DMS53 treated with DMSO at 0.1 percent for 48 hours (cell line): ENCODE data around the gene ASF1A.

Experiments used
- DNase-seq: peaks from one replicate; lab custom pipeline; 2025; ENCODE audit not compliant: unreplicated experiment; lab: John Stamatoyannopoulos, UW

ASF1A gene

DNA sequence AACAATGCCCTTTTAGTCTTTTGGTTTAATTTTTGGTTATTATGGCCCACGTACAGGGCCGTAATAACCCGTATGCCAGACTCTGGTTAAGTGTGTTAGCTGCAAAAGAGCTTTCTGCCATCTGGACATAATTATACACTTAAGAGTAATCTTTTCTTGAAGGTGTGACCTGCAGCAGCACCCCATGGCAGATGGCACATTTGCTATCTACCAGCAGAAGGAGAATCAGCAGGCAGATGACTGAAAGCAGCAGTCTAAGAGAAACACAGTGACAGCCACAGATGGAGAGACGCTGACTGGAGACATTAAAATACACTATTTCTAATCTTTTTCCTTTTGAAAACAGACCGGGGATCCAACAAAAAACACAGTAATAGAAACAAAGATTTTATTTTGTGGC lies 18.7 kb downstream of the ASF1A start:
- DNase-seq, result no peak

DNA sequence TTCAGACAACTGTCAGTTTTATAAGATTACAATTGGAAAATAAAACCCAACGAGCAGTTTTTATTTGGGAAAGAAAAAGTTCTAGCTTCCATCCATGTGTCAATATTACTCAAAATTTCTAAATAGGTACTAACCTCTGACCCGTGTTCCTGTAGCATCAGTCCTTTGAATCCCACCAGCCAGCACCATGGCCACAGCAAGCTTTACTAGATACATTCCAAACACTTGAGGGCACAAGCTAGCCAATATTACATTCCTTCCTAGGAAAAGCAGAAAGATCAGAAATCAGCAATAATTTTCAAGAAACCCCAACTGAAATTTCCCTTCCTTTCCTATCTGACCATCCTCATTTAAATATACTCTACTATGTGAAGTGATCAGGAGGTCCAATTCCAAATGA lies 19.2 kb downstream of the ASF1A start:
- DNase-seq, result no peak

DNA sequence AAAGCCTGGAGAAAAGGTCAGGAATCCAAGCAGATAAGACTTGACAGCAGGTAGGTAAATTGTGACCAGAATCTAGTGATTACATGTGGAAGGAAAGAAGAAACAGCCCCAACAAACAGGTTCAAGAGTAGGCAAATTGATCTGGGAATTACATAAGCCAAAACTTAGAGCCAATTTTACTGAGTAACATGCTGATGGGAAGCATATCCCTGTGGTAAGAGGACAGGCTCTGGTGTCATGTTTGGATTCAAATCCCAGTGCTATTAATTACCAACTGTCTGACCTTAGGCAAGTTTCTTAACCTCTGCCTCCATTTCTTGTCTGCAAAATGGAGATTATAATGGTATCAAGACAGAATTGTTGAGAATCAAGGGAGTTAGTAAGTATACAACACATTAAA lies 20.6 kb downstream of the ASF1A start:
- no peak for DNase-seq

DNA sequence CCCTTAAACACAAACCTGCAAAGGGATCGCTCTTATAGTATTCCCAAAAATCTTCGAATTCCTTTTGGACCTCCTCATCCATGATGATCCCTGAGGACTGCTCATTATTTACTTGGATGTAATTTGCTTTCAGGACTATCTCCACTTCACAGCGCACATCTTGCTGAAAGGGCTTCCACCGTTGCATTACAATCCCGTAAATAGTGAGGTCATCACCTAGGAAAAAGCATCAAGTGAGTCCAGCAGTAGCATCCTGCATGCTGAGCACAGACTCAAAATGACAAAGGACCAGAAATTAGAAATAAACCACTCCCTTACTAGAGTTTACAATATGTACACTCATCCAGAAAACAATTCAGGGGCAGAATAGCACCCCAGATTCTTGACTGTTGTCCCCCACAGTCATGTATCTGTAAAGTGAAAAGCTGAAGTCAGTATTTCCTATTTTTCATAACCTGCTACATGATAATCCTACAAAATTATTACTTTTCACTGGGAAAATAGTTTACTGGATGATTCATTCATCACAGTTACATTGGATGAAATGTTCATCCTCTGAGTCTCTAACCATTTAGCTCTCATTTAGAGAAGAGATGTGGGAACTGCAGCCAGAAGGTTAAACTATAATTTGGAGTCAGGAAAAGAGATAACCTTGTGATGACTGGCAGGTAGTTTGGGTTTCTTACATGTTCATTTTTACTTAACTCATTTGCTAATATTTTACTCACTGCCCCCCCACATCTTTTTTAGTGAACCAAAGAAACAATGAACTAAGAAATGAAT lies 23.8 kb downstream of the ASF1A start:
- DNase-seq, result no peak

DNA sequence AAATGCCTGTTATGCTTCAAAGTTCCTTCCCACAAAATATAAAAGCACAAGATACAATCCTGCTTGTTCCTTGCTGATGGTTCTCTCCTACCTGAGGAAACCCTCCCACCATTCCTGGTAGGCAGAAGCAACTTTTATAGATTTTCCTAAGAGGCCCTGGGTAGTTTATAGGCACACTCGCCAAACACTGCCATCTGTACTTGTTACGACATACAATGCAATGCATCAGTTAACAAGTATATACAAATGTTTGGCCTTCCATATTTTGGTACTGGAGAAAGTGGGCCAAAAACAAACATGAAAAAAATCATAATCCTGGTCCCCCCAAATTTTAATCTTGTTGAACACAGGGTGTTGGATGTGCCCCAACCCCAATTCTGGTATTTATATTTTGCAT lies 24.4 kb downstream of the ASF1A start:
- no peak for DNase-seq

DNA sequence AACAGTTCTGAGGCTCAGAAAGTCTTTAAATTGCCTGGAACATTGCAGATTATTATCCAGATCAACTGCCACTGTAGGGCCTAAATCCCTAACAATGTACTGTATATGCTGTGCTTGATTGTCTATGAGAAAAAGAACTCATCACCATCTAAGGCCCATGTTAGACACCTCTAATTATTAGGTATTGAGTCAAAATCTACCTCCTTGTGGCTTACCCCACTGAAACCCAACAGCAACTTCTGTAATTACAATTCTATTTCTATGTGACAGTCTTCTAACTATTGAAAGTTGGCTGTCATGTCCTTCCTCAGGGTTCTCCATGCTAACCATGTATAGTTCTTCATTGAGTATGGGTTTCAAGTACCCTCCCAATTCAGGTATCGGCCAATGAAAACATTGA lies 27.1 kb downstream of the ASF1A start:
- no peak for DNase-seq

DNA sequence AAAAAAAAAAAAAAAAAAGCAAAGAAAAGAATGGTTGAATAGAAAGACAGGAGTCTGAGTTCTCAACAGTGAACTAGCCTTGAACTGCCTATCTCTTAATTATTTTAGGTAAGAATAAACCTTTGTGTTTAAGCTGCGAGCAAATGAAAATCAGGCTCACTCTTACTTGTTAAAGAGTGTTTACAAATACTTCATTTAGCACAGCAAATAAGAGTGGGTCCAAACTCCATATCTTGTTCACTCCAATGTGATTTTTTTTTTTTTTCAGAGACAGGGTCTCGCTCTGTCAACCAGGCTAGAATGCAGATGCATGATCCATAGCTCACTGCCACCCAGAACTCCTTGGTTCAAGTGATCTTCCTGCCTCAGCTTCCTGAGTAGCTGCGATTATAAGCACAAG lies 29.1 kb downstream of the ASF1A start:
- no peak for DNase-seq

DNA sequence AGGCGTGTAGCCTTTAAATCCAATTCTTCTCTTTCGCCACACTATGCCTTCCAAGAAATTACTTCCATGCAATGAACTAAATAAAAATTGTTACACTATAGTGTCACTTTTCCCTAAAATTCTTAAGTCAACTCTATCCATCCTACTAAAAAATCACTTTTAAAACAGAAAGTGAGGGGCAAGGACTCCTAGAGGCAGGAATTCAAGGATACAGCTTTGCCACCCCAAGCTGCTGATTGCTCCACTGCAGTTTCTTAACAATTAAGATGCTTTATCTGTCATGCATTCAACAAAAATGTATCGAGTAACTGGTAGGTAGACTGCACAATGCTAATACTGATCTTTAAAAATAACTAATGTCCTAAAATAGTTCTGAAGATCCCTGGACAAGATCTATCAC lies 36.7 kb downstream of the ASF1A start:
- DNase-seq, result no peak

DNA sequence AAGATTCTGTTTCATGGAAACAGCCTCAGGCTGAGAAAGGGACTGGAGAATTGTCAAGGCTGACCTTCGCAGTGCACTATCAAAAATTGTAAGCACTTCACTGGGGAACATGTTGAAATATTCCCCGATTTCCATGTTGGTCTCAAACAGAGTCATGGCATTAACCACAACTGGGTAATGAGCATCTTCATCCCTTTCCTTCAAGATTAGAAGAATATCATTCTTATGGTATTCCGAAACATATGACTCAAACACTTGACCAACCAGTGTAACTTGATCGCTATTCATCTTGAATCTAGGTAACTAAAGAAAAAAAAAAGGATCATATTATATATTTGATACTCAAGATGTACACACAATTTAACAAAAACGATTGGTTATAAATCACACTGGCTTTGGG lies 37.5 kb downstream of the ASF1A start:
- DNase-seq, result no peak

DNA sequence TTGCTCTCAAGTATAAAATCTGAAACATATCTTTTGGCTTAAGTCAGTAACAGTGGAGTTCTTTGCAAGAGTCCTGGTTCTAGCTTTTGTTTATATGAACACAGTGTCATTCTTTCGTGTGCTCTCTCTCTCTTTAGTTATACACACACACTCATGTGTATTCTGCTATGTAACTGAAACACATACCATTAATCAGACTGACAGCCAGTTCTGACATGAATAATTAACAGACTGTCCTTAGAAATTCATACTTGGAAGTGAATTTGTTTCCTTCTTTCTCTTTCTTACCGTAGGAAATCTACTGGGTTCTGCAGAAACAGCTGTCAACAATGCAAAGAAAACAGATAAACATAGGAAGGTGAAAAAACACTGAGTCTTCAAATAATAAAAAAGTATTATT lies 38.5 kb downstream of the ASF1A start:
- DNase-seq, result peak; percentile 4

DNA sequence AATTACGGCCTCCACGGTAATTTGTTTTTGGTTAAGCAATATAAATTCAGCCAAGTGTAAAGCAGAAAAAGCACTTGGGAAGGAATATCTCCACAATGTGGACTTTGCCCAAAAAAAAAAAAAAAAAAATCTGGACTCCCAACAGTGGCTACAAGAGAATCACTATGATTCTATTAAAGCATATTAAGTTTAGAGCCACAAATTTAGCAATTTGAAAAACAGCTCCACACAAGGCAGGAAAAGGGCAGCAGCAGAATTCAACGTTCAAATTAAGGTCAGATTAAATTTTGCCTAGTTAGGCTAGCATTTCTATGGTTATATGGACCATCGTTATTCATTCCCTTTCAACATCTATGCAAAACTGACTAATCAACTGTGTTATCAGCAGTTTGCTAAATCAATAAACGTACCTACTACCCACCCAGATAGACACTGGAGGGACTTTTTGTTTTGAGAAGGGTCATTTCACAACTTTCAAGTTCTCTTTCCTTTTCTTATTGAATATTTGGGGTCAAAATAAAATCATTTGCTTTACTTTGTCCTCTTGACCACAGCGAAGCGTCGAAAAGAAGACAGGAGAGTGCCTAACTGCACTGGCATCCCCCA lies 40.0 kb downstream of the ASF1A start:
- peak; percentile 41 for DNase-seq

DNA sequence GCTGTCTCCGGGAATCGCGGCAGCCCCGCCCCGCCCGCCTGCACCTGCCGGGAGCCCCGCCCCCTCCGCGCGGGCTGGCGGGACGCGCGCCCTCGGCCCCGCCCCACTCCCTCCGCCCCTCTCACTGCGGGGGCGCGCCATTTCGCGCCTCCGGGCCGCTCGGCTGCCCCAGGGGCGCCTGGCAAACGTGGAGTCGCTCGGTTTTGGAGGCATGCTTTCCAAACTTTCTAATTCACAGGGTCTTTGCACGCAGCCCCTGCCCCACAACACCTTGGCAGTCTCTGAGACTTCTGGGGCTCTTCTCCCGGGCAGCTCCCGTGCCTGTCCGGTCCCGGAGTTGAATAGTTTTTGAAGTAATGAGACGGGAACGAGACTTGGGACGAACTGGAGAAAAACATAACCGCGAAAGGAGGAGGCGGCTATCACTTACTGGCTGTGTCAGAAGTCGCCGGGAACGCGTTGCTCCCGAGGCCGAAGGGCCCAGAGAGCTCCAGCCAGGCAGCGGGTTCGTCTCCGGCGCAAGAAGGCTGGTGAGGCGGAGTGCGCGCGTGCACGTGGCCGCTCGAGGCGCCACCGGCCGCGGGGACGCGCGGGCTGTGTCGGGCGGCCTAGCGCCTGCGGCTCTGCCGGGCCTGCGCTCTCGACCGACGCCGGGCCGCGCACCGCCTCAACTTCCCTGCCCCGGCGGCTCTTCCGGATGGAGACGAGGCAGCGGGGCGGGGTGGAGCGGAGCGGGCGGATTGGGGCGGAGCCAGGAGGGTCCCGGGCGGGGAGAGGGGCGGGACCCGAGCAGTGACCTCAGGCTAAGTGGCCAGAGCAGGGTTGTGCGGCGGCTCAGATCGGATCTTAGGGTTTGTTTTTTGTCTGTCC lies 40.7 kb downstream of the ASF1A start, which contains the start of gene MCM9:
TSS of gene MCM9 (minus strand) at position 699 of the 870 bp plus-strand sequence. CDS start 3,436 bp downstream, outside the sequence.
- DNase-seq, result peak; percentile 82

DNA sequence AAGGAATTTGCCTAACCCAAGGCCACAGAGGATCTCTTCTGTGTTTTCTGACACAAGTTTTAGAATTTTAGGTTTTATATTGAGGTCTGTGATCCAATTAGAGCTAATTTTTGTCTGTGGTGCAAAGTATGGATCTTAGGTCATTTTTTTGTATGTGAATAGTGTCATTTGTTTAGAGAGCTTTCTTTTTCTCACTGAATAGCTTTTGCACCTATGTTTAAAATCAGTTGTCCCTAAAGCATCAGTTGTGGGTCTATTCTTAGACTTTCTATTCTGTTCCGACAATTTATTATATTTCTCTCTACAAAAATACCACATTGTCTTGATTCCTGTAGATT lies 41.3 kb downstream of the ASF1A start:
- no peak for DNase-seq

DNA sequence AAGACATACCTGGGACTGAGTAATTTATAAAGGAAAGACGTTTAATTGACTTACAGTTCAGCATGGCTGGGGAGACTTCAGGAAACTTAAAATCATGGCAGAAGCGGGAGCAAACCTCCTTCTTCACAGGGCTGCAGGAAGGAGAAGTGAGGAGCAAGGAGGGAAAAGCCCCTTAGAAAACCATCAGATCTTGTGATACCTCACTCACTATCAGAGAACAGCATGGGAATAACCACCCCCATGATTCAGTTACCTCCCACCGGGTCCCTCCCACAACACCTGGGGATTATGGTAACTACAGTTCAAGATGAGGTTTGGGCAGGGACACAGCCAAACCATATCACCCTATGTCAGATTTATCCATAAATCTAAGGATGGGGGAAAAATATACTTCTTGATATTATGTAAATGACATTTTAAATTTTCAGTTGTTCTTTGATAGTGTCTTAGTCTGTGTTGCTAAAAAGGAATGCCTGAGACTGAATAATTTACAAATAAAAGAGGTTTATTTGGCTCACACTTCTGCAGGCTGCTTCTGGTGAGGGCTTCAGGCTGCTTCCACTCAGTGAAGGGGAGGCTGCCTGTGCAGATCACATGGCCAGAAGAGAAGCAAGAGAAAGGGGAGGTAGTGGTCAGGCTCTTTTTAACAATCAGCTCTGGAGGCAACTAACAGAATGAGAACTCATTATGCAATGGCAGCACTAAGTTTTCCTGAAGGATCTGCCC lies 42.2 kb downstream of the ASF1A start:
- no peak for DNase-seq

DNA sequence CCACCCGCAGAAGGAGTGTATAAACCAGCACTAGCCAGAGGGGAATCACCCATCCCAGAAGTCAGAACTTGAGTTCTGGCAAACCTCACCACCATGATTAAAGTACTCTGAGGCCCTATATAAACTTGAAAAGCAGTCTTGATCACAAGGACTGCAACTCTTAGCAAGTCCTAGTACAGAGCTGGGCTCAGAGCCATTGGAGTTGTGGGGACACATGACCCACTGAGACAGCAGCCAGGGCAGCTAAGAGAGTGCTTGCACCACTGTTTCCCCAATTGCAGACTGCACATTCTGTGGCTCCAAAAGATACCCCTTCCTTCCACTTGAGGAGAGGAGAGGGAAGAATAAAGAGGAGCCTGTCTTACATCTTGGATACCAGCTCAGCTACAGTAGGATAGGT lies 45.7 kb downstream of the ASF1A start:
- DNase-seq, result no peak

DNA sequence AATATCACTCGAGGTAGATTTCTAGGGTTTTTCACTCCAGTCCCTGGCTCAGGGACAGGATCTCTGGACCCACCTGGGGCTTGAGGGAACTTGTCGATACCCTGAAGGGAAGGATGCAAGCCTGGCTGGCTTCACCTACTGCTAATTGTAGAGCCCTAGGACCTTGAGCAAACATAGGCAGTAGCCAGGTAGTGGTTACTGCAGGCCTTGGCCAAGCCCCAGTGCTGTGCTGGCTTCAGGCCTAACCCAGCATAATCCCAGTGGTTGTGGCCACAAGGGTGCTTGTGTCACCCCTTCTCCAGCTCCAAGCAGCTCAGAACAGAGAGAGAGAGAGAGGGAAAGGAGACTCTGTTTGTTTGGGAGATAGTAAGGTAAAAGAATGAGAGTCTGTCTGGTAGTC lies 46.8 kb downstream of the ASF1A start:
- no peak for DNase-seq

DNA sequence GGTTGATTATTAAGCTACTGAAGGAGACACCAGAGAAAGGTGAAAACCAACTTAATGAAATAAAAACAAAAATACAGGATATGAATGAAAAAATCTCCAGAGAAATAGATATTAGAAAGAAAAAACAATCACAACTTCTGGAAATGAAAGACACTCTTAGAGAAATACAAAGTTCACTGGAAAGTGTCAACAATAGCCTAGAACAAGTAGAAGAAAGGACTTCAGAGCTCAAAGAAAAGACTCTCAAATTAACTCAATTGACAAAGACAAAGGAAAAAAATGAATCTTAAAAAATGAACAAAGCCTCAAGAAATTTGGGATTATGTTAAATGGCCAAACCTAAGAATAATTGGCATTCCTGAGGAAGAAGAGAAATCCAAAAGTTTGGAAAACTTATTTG lies 51.3 kb downstream of the ASF1A start:
- DNase-seq, result no peak

DNA sequence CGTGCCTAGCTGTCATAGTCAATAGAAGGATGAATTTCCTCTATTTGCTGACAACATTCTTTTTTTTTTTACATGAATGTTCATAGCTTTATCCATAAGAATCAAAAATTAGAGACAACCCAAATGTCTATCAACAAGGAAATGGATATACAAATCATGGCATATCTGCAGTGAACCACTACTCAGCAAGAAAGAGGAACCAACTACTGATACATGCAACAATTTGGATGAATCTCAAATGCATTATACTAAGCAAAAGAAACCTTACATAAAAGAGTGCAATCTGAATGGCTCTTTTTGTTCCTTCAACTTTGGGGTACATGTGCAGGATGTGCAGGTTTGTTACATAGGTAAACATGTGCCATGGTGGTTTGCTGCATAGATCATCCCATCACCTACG lies 58.7 kb downstream of the ASF1A start:
- no peak for DNase-seq

DNA sequence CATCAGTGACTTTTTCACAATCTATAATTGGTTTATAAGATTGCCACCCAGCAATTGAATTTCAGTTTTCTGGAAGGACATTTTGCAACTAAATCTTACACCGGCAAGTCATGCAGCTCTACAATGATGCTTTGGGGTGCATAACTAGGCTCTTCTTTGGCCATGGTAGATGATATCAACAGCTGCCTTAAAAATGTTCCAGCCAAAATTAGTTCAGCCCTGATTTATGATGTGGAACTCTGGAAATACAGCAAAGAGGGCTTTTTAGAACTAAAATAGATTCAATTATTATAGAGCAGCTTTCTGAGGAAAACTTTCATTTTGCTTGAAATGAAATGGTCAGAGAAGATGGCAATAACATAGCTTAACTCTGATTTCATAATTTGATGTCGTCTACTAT lies 59.4 kb downstream of the ASF1A start:
- no peak for DNase-seq
